ENCODE measurements around the gene CEP89.
"Not testable (repeated sequence)": the region's sequence is repeated elsewhere in the genome, so short reads cannot be mapped to it uniquely, and the experiment has no call there.

Gene CEP89

GRCh38 chr19:32869966-32870573 lies 101.7 kb downstream of the CEP89 start:
- DNase-seq (ENCODE audit: low spot score): no peak

- no peak for DNase-seq (ENCODE audit: low spot score)
These were observed 102.3 kb downstream of the CEP89 start, which contains the start of gene SLC7A9 for GRCh38 chr19:32869369-32869965. SLC7A9 (minus strand) TSS chr19:32869767; CDS start chr19:32868534, 1,233 bp downstream.

- DNase-seq (ENCODE audit: low spot score): no peak
These were observed 103.4 kb downstream of the CEP89 start for GRCh38 chr19:32868206-32868950.

GRCh38 chr19:32867436-32867835 lies 104.3 kb downstream of the CEP89 start:
- not testable (repeated sequence) for DNase-seq (ENCODE audit: low spot score)

- DNase-seq (ENCODE audit: low spot score): peak; percentile 12
These were observed 105.0 kb downstream of the CEP89 start for GRCh38 chr19:32866564-32867265.

GRCh38 chr19:32866061-32866460 lies 105.7 kb downstream of the CEP89 start:
- DNase-seq (ENCODE audit: low spot score): no peak

- no peak for DNase-seq (ENCODE audit: low spot score)
These were observed 106.4 kb downstream of the CEP89 start for GRCh38 chr19:32865326-32865725.

GRCh38 chr19:32864318-32865007 lies 107.3 kb downstream of the CEP89 start:
- no peak for DNase-seq (ENCODE audit: low spot score)

GRCh38 chr19:32863841-32864240 lies 107.9 kb downstream of the CEP89 start:
- DNase-seq (ENCODE audit: low spot score): no peak

GRCh38 chr19:32863301-32863700 lies 108.5 kb downstream of the CEP89 start:
- DNase-seq (ENCODE audit: low spot score): no peak

GRCh38 chr19:32862741-32863140 lies 109.0 kb downstream of the CEP89 start:
- DNase-seq (ENCODE audit: low spot score): no peak

- no peak for DNase-seq (ENCODE audit: low spot score)
These were observed 109.6 kb downstream of the CEP89 start for GRCh38 chr19:32862173-32862572.

- no peak for DNase-seq (ENCODE audit: low spot score)
These were observed 110.2 kb downstream of the CEP89 start for GRCh38 chr19:32861596-32861995.

GRCh38 chr19:32859591-32859990 lies 112.2 kb downstream of the CEP89 start:
- no peak for DNase-seq (ENCODE audit: low spot score)

- DNase-seq (ENCODE audit: low spot score): no peak
These were observed 113.2 kb downstream of the CEP89 start for GRCh38 chr19:32858559-32858958.

GRCh38 chr19:32858155-32858554 lies 113.6 kb downstream of the CEP89 start:
- no peak for DNase-seq (ENCODE audit: low spot score)

GRCh38 chr19:32857584-32857983 lies 114.2 kb downstream of the CEP89 start:
- DNase-seq (ENCODE audit: low spot score): no peak

- DNase-seq (ENCODE audit: low spot score): not testable (repeated sequence)
These were observed 114.9 kb downstream of the CEP89 start for GRCh38 chr19:32856818-32857217.

- no peak for DNase-seq (ENCODE audit: low spot score)
These were observed 119.5 kb downstream of the CEP89 start for GRCh38 chr19:32852216-32852615.

GRCh38 chr19:32848035-32848434 lies 123.7 kb downstream of the CEP89 start:
- DNase-seq (ENCODE audit: low spot score): not testable (repeated sequence)

GRCh38 chr19:32843716-32844245 lies 128.0 kb downstream of the CEP89 start:
- no peak for DNase-seq (ENCODE audit: low spot score)
